Hair follicular keratinocyte (primary cell): ENCODE results near the gene OR1M1. TPM values are rescaled to one million over a fixed set of nuclear protein-coding genes. Genes with fewer than 3 reads are reported as not detected.

Experiments used
- total RNA-seq: library from RNA; depleted of rRNA; stranded (reverse); fragments of >200 nt; gene quantifications from 2 replicates; pipeline ENCODE4 v1.2.3, GENCODE V29; 2015

Gene OR1M1, protein sequence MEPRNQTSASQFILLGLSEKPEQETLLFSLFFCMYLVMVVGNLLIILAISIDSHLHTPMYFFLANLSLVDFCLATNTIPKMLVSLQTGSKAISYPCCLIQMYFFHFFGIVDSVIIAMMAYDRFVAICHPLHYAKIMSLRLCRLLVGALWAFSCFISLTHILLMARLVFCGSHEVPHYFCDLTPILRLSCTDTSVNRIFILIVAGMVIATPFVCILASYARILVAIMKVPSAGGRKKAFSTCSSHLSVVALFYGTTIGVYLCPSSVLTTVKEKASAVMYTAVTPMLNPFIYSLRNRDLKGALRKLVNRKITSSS
- total RNA-seq = not detected in 2 replicates

DNA sequence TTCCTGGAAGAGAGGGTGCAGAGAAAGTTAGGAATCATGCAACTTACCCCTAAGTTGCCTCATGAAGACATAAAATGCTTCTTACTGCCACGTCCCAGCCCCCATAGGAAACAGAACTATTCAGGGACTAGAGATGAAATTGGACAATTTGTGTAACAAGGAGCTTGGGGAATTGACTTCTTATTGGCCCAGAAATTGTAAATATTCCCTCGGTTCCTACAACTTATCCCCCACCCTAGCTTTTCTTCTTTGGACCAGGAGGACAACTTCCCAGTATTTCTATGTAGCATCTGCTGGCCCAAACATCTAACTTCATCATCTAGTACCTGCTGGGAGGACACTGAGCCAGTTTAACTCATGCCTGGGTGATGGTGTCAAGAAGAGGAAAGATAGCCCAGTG is at the start of gene OR1M1:
TSS of gene OR1M1 (plus strand) at position 301 of the 400 bp plus-strand sequence. CDS start 6,184 bp downstream, outside the sequence.

GRCh38 chr19:9107375-9107774 is 20.5 kb downstream of the OR1M1 start, which contains the start of gene OR7G2:
Gene OR7G2, minus strand, starts transcription at chr19:9107475. Its CDS starts 4,232 bp downstream, at chr19:9103243.

GRCh38 chr19:9115307-9115813 is 28.5 kb downstream of the OR1M1 start, which contains the start of gene OR7G1:
Gene OR7G1, minus strand, starts transcription at chr19:9115763. Its CDS starts 0 bp downstream, at chr19:9115763.

GRCh38 chr19:9126900-9127405 is 40.1 kb downstream of the OR1M1 start, which contains the start of gene OR7G3:
Gene OR7G3, minus strand, starts transcription at chr19:9126950. Its CDS starts 0 bp downstream, at chr19:9126950.

DNA sequence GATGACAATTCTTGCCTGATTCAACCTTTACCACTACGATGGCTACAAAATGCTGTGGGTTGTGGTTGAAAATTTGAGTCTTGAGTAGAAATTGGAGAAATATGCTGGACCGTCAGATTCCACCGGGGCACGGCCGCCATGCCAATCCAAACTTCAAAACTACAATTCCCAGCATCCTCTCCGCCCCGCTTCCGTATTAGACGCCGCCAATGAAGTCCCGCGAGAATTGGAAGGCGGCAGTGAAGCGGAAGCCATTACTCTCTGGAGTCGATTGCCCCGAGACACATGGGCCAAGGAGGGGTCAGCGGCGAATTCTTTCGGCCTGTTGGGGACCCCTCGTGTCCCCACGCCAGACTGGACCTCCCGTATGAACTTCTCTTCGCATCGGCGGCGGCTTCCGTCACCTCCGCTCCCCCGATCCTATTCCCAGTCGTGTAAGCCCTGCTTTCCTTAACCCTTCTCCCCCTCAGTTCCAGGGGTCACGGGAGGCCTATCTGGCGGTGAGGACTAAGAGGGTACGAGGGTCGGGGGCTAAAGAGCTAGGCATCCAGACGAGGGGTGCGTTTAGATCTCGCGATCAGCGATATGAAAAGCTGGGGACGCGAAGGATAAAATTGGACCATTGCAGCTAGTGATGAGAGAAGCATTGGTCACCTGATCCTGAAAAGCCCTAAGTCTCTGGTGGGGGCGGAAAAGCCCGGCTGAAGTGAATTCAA is 53.5 kb downstream of the OR1M1 start, which contains the start of gene ZNF317:
TSS of gene ZNF317 (plus strand) at position 239 of the 716 bp plus-strand sequence. CDS start 15,620 bp downstream, outside the sequence.

Other genes with a start within 250 kb of the OR1M1 start
- gene MUC16, start 76.7 kb upstream of the OR1M1 start, total RNA-seq = not detected in 2 replicates
- gene OR7G2, start 20.4 kb downstream of the OR1M1 start, total RNA-seq = not detected in 2 replicates
- not detected in 2 replicates for gene OR7G1, start 28.7 kb downstream of the OR1M1 start, total RNA-seq
- not detected in 2 replicates for gene OR7G3, start 39.9 kb downstream of the OR1M1 start, total RNA-seq
- gene ZNF317, start 53.3 kb downstream of the OR1M1 start, total RNA-seq = 12.8 and 15.0 TPM in 2 replicates
- gene OR7D2, start 91.9 kb downstream of the OR1M1 start, total RNA-seq = under 0.01 TPM in 1 of 2 replicates, not detected in the other
- gene OR7D4, start 132.5 kb downstream of the OR1M1 start, total RNA-seq = not detected in 2 replicates
- gene OR7E24, start 163.9 kb downstream of the OR1M1 start, total RNA-seq = not detected in 2 replicates
- 10.9 and 19.1 TPM in 2 replicates for gene ZNF699, start 222.8 kb downstream of the OR1M1 start, total RNA-seq
- gene ZNF559, start 237.1 kb downstream of the OR1M1 start, total RNA-seq = 4.9 and 5.2 TPM in 2 replicates